HEK293 (cell line): Measurements from ENCODE around the gene HOXB8.

Experiments used
- BCL11B ChIP-seq: fragments of 450-650 bp; formaldehyde crosslinking; IDR thresholded peaks from 2 replicates; pipeline ENCODE4 v1.5.1; 2016; ENCODE audit warnings: low read depth, missing biosample characterization, missing genetic modification characterization
- GFI1B ChIP-seq: fragments of 450-650 bp; formaldehyde crosslinking; IDR thresholded peaks from 2 replicates; pipeline ENCODE4 v1.5.1; 2016; ENCODE audit warnings: missing biosample characterization, missing genetic modification characterization
- HOXD13 ChIP-seq: sonication (generic); formaldehyde crosslinking; IDR thresholded peaks from 2 replicates; pipeline ENCODE4 v1.8.0; 2022; ENCODE audit warnings: missing genetic modification reagents, borderline replicate concordance
- PRDM1 ChIP-seq: fragments of 450-650 bp; formaldehyde crosslinking; IDR thresholded peaks from 2 replicates; pipeline ENCODE4; 2016; ENCODE audit warnings: missing biosample characterization, missing genetic modification characterization
- SP2 ChIP-seq: fragments of 450-650 bp; formaldehyde crosslinking; IDR thresholded peaks from 2 replicates; pipeline ENCODE4 v1.5.1; 2016; ENCODE audit warnings: missing biosample characterization, missing genetic modification characterization
- ZBTB11 ChIP-seq: fragments of 450-650 bp; formaldehyde crosslinking; conservative IDR thresholded peaks from 2 replicates; pipeline ENCODE4 v1.5.1; 2016; ENCODE audit warnings: low read depth, missing biosample characterization, missing genetic modification characterization
- ZBTB20 ChIP-seq: fragments of 450-650 bp; formaldehyde crosslinking; IDR thresholded peaks from 2 replicates; pipeline ENCODE4 v1.5.1; 2016; ENCODE audit warnings: missing biosample characterization, missing genetic modification characterization
- ZNF112 ChIP-seq: fragments of 450-650 bp; formaldehyde crosslinking; IDR thresholded peaks from 2 replicates; pipeline ENCODE4 v1.5.0; 2017; ENCODE audit warnings: missing biosample characterization, missing genetic modification characterization
- ZNF140 ChIP-seq: fragments of 450-650 bp; formaldehyde crosslinking; IDR thresholded peaks from 2 replicates; pipeline ENCODE4 v1.5.1; 2016; ENCODE audit warnings: missing biosample characterization, missing genetic modification characterization
- ZNF155 ChIP-seq: fragments of 450-650 bp; formaldehyde crosslinking; IDR thresholded peaks from 2 replicates; pipeline ENCODE4 v1.5.1; 2016; ENCODE audit warnings: missing biosample characterization, missing genetic modification characterization
- ZNF202 ChIP-seq: fragments of 450-650 bp; formaldehyde crosslinking; IDR thresholded peaks from 2 replicates; pipeline ENCODE4 v1.5.1; 2016; ENCODE audit warnings: missing biosample characterization, missing genetic modification characterization, borderline replicate concordance
- ZNF248 ChIP-seq: fragments of 450-650 bp; formaldehyde crosslinking; IDR thresholded peaks from 2 replicates; pipeline ENCODE4 v1.5.1; 2017; ENCODE audit warnings: missing biosample characterization, missing genetic modification characterization
- ZNF292 ChIP-seq: fragments of 450-650 bp; formaldehyde crosslinking; IDR thresholded peaks from 2 replicates; pipeline ENCODE4 v1.5.1; 2016; ENCODE audit warnings: low read depth, missing biosample characterization, missing genetic modification characterization, borderline replicate concordance
- ZNF473 ChIP-seq: fragments of 450-650 bp; formaldehyde crosslinking; IDR thresholded peaks from 2 replicates; pipeline ENCODE4 v1.5.1; 2017; ENCODE audit warnings: missing biosample characterization, missing genetic modification characterization
- ZNF513 ChIP-seq: fragments of 450-650 bp; IDR thresholded peaks from 2 replicates; pipeline ENCODE4 v1.5.1; 2018; ENCODE audit warnings: missing biosample characterization, missing genetic modification characterization
- ZNF530 ChIP-seq: fragments of 450-650 bp; formaldehyde crosslinking; IDR thresholded peaks from 2 replicates; pipeline ENCODE4 v1.5.1; 2016; ENCODE audit warnings: low read depth, missing biosample characterization, missing genetic modification characterization
- ZNF548 ChIP-seq: fragments of 450-650 bp; formaldehyde crosslinking; IDR thresholded peaks from 2 replicates; pipeline ENCODE4 v1.5.1; 2016; ENCODE audit warnings: missing biosample characterization, missing genetic modification characterization
- ZNF658 ChIP-seq: fragments of 450-650 bp; formaldehyde crosslinking; IDR thresholded peaks from 2 replicates; pipeline ENCODE4; 2016; ENCODE audit warnings: missing biosample characterization, missing genetic modification characterization
- ZNF660 ChIP-seq: fragments of 450-650 bp; IDR thresholded peaks from 2 replicates; pipeline ENCODE4 v1.5.1; 2018; ENCODE audit warnings: missing biosample characterization, mild to moderate bottlenecking, missing genetic modification characterization
- ZNF677 ChIP-seq: fragments of 450-650 bp; IDR thresholded peaks from 2 replicates; pipeline ENCODE4 v1.5.0; 2018; ENCODE audit warnings: missing biosample characterization, mild to moderate bottlenecking, missing genetic modification characterization, moderate library complexity
- ZNF768 ChIP-seq: fragments of 450-650 bp; formaldehyde crosslinking; IDR thresholded peaks from 2 replicates; pipeline ENCODE4 v1.5.1; 2018; ENCODE audit warnings: missing biosample characterization, mild to moderate bottlenecking, missing genetic modification characterization
- ZNF830 ChIP-seq: fragments of 450-650 bp; IDR thresholded peaks from 2 replicates; pipeline ENCODE4 v1.5.0; 2018; ENCODE audit warnings: missing biosample characterization, missing genetic modification characterization, low read depth, mild to moderate bottlenecking, moderate library complexity
- ZSCAN18 ChIP-seq: fragments of 450-650 bp; formaldehyde crosslinking; IDR thresholded peaks from 2 replicates; pipeline ENCODE4 v1.5.1; 2016; ENCODE audit warnings: missing biosample characterization, missing genetic modification characterization
- ZSCAN5A ChIP-seq: fragments of 450-650 bp; formaldehyde crosslinking; IDR thresholded peaks from 2 replicates; pipeline ENCODE4 v1.5.1; 2016; ENCODE audit warnings: missing biosample characterization, missing genetic modification characterization
- TF ChIP-seq, protein P1 (sequence below): fragments of 450-650 bp; formaldehyde crosslinking; IDR thresholded peaks from 2 replicates; pipeline ENCODE4 v1.5.1; 2017; ENCODE audit warnings: missing biosample characterization, missing genetic modification characterization
- TF ChIP-seq, protein P2 (sequence below): fragments of 450-650 bp; formaldehyde crosslinking; IDR thresholded peaks from 2 replicates; pipeline ENCODE4 v1.5.1; 2016; ENCODE audit warnings: missing biosample characterization, missing genetic modification characterization

Gene HOXB8

GRCh38 chr17:48611681-48612455, 3.2 kb downstream of the HOXB8 start (continued):
- TF ChIP-seq ZBTB11, result peak; percentile 31
- no peak for TF ChIP-seq ZNF660
- TF ChIP-seq ZNF830, result no peak
- TF ChIP-seq SP2 (tag by site-specific recombination), result peak; percentile 83
- TF ChIP-seq ZNF530 (tag by site-specific recombination), result no peak
- TF ChIP-seq ZNF658, result no peak
- TF ChIP-seq ZNF548 (tag by site-specific recombination), result no peak
- peak; percentile 72; the same call in 1 of the 2 replicates for TF ChIP-seq ZSCAN5A (tag by site-specific recombination)
- TF ChIP-seq ZSCAN18 (tag by site-specific recombination), result no peak
- TF ChIP-seq ZNF248 (tag by site-specific recombination), result no peak
- no peak for TF ChIP-seq ZNF140 (tag by site-specific recombination)
- TF ChIP-seq, protein P1, sequence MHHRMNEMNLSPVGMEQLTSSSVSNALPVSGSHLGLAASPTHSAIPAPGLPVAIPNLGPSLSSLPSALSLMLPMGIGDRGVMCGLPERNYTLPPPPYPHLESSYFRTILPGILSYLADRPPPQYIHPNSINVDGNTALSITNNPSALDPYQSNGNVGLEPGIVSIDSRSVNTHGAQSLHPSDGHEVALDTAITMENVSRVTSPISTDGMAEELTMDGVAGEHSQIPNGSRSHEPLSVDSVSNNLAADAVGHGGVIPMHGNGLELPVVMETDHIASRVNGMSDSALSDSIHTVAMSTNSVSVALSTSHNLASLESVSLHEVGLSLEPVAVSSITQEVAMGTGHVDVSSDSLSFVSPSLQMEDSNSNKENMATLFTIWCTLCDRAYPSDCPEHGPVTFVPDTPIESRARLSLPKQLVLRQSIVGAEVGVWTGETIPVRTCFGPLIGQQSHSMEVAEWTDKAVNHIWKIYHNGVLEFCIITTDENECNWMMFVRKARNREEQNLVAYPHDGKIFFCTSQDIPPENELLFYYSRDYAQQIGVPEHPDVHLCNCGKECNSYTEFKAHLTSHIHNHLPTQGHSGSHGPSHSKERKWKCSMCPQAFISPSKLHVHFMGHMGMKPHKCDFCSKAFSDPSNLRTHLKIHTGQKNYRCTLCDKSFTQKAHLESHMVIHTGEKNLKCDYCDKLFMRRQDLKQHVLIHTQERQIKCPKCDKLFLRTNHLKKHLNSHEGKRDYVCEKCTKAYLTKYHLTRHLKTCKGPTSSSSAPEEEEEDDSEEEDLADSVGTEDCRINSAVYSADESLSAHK (tag by site-specific recombination), result peak; percentile 45; the same call in 1 of the 2 replicates
- TF ChIP-seq ZNF513 (tag by site-specific recombination), result no peak
- TF ChIP-seq ZNF292 (tag by site-specific recombination), result no peak
- no peak for TF ChIP-seq HOXD13 (CRISPR knock-in tag)
- no peak for TF ChIP-seq ZNF112 (tag by site-specific recombination)
- TF ChIP-seq ZNF155 (tag by site-specific recombination), result no peak
- TF ChIP-seq PRDM1, result peak; percentile 93
- no peak for TF ChIP-seq ZNF677 (tag by site-specific recombination)
- TF ChIP-seq ZNF768 (tag by site-specific recombination), result peak; percentile 85; the same call in 1 of the 2 replicates
- no peak for TF ChIP-seq ZNF473 (tag by site-specific recombination)
- no peak for TF ChIP-seq ZNF202 (tag by site-specific recombination)
- no peak for TF ChIP-seq BCL11B (tag by site-specific recombination)
- no peak for TF ChIP-seq GFI1B (tag by site-specific recombination)
- peak; percentile 93; the same call in 1 of the 2 replicates for TF ChIP-seq ZBTB20 (tag by site-specific recombination)
- TF ChIP-seq, protein P2, sequence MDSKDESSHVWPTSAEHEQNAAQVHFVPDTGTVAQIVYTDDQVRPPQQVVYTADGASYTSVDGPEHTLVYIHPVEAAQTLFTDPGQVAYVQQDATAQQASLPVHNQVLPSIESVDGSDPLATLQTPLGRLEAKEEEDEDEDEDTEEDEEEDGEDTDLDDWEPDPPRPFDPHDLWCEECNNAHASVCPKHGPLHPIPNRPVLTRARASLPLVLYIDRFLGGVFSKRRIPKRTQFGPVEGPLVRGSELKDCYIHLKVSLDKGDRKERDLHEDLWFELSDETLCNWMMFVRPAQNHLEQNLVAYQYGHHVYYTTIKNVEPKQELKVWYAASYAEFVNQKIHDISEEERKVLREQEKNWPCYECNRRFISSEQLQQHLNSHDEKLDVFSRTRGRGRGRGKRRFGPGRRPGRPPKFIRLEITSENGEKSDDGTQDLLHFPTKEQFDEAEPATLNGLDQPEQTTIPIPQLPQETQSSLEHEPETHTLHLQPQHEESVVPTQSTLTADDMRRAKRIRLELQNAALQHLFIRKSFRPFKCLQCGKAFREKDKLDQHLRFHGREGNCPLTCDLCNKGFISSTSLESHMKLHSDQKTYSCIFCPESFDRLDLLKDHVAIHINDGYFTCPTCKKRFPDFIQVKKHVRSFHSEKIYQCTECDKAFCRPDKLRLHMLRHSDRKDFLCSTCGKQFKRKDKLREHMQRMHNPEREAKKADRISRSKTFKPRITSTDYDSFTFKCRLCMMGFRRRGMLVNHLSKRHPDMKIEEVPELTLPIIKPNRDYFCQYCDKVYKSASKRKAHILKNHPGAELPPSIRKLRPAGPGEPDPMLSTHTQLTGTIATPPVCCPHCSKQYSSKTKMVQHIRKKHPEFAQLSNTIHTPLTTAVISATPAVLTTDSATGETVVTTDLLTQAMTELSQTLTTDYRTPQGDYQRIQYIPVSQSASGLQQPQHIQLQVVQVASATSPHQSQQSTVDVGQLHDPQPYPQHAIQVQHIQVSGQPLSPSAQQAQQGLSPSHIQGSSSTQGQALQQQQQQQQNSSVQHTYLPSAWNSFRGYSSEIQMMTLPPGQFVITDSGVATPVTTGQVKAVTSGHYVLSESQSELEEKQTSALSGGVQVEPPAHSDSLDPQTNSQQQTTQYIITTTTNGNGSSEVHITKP (tag by site-specific recombination), result peak; percentile 99
